NCI-H1048 (cell line): ENCODE data around the gene TMOD1.
"Not testable (repeated sequence)": the region's sequence is repeated elsewhere in the genome, so short reads cannot be mapped to it uniquely, and the experiment has no call there.

Experiments
- DNase-seq: peaks from one replicate; lab custom pipeline; 2025; lab: John Stamatoyannopoulos, UW

The TMOD1 gene

DNA sequence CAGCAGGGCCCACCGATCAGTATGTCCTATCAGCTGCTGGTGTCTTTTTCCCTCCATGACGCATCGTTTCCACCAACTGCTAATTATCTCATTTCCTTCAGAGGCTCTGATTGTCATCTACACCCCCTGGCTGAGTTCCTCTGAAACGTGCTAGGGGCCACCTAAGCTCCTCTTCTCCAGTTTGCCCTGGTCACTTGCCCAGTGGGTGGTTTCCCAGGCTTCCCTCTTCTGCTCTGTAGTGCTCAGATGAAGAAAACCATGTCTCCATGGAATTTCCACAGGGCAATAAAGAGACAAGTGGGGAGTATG lies 66.4 kb downstream of the TMOD1 start:
- no peak for DNase-seq

DNA sequence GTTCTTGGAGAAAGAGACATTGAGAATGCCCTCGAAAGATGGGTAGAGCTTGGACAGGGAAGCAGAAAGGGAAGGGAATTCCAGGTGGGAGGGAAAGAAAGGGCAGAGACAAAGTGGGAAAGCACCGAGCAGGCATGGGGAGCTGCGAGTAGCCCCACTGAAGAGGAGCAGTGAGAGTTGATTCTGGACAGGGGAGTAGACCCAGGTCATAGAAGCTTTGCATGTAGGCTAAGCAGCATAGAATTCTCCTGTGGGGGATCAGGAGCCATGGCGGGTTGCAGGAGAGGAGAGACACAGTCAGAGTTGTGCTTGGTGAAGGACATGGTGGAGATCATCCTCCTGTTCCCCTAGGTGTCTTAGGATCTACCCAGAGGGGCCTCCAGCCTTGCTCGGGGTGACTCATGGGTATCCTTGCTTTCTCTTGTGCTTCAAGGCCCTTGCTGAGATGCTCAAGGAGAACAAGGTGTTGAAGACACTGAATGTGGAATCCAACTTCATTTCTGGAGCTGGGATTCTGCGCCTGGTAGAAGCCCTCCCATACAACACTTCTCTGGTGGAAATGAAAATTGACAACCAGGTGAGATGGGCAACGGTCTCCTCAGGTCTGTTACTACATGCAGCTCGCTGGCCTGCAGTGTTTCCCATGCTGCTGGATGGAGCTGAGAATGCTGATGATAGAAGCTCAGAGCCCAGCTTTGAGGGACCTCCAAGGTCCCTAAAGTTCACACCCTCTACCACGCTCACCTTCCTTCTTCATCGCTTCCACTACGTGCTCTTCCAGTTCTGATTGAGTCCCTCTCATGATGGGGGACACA lies 67.2 kb downstream of the TMOD1 start:
- DNase-seq = no peak

DNA sequence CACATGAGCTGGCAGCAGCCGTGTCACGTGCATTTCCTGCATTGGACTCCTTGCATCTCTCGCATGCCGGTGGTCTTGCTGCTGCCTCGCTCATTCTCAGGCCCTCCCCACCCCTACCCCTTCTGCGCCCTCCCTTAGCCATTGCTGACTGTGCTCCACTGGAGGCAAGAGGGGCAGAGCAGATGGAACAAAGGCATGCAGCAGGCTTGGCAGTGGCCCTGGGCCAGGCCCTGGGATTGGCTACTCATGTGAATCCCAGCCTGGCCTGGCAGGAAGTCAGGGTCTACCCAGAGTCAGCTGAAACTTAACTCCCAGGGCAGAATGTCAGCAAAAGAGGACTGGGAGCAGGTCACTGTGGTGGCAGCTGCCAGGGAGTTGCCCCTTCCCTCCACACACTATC lies 69.4 kb downstream of the TMOD1 start:
- DNase-seq = no peak

DNA sequence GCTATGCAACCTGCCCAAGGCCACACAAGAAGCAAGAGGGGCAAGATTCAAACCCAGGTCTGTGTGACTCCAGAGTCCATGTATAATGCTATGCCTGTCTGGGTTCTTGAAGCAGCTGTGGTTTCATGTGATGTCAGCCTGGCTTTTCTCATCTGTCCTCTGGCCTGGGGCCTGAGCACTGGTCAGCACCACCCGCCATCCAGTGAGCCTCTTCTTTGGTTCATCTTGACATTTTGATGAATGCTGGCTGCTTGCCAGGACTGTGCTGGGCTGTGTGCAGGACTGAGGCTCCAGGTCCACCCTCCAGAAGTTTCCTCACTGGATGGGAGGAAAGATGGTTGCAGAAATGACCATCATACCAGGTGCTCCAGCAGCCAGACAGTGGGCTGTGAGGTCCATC lies 70.2 kb downstream of the TMOD1 start:
- DNase-seq = no peak

DNA sequence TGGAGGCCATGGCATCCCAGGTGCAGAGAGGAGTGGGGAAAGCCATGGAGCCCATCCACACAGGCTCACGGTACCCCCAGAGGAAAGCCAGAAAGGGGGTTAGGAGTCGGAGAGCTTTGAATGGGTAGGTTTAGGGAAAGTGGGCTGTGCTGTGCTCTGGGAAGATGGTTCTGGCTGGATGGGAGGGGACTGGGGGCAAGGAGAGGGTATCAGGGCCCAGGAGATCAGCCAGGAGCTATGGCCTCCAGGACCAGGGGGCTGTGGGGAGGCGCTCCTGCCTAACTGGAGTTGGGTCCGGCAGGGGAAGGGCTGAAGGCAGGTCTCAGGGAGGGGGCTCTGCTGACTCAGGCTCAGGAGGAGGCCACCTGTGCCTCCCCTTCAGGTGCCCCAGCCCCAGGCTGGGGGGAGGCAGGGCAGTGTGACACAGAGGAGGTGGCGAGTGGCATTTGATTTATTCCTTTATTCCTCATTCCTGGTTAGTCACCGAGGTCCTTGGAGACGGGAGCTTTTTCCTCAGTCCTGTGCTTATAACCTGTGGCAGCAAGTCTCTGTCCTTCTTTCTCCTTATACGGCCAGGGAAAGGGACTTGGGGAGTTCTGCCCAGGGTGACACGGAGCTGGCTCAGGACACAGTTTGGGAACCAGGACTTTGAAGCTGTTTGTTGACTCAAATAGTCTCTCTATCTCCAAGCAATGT lies 70.9 kb downstream of the TMOD1 start:
- DNase-seq = no peak

DNA sequence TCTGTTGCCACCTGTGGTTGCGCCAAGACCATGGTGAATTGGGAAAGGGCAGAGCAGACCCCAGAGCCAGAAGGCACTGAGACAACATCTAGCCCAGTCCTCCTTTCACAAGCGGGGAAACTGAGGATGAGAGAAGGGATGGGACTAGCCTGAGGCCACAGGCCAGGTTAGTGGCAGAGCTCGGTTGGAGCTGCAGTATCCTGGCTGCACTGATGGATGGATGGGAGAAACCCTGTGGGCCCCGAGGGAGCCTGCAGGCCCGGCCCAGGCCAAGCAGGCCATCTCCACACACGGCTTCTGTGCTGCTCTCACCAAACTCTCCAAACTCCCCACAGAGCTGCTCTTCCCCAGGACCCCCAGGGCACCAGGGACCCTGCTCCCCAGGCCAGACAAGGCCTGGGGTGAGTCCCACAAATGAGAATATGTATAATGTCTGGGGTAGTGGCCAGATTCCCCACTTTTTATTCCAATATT lies 71.5 kb downstream of the TMOD1 start:
- DNase-seq = no peak

DNA sequence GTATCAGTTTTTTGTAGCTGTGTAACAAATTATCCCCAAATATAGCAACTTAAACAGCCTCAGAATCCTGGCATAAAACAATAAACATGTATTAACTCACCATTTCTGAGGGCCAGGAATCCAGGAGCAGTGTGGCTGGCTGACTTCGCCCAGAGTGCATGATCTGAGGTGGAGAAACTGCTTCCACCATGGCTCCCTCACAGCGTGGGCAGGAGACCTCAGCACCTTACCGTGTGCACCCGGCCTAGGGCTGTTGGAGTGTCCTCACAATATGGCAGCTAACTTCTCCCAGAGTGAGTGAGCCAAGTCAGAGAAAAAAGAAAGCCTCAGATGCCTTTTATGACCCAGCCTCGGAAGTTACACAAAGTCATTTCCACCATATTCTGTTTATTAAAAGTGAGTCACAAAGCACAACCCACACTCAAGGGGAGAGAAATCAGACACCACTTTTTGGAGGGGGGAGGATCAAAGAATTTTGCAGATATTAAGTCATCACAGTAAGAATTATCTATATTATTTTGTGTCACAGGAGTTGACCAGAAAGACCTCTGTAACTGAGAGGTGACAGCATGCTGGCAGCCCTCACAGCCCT lies 72.1 kb downstream of the TMOD1 start:
- no peak for DNase-seq

DNA sequence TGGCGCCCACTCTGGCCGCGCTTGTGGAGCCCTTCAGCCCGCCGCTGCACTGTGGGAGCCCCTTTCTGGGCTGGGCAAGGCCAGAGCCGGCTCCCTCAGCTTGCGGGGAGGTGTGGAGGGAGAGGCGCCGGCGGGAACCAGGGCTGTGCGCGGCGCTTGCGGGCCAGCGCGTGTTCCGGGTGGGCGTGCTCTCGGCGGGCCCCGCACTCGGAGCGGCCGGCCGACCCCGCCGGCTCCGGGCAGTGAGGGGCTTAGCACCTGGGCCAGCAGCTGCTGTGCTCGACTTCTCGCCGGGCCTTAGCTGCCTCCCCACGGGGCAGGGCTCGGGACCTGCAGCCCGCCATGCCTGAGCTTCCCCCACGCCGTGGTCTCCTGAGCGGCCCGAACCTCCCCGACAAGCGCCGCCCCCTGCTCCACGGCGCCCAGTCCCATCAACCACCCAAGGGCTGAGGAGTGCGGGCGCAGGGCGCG lies 72.7 kb downstream of the TMOD1 start:
- DNase-seq = not testable (repeated sequence)

DNA sequence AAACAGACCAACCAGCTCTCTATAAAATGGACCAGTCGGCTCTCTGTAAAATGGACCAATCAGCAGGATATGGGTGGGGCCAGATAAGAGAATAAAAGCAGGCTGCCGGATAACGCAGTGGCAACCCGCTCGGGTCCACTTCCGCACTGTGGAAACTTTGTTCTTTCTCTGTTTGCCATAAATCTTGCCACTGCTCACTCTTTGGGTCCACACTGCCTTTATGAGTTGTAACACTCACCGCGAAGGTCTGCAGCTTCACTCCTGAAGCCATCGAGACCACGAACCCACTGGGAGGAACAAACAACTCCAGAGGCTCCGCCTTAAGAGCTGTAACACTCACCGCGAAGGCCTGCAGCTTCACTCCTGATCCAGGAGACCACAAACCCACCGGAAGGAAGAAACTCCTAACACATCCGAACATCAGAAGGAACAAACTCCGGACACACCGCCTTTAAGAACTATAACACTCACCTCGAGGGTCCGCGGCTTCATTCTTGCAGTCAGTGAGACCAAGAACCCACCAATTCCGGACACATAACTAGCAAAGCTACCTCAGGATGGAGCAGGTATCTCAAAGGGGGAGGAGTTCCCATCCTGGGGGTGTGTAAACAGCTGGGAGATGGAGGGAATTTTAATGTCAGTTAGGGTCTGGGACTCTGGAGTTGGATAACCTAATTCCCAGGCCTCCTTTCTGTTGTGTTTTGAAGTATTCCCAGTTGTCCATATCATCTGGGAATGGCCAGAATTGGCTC lies 73.6 kb downstream of the TMOD1 start:
- not testable (repeated sequence) for DNase-seq

DNA sequence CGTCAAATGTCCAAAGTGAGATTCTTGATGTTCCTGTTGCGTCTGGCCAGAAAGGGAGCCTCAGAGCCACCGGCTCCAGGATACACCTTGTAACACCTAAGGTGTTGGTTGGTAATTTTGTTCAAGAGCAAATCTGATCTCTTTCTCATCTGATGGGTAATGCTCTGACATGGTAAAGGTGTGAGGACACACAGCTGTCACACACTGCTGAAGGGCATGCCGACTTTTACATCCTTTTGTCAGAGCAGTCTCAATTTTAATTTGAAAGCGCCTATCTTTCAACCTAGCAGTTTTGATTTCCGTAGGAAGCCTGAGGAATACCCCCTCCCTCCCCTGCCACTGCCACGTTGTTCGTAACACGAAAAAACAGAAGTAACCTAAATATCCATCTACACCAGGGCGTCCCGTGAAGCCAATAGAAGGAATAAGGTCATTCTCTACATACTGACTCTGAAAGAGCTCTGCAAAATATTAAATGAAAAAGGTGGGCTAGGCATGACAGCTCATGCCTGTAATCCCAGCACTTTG lies 74.3 kb downstream of the TMOD1 start:
- no peak for DNase-seq

DNA sequence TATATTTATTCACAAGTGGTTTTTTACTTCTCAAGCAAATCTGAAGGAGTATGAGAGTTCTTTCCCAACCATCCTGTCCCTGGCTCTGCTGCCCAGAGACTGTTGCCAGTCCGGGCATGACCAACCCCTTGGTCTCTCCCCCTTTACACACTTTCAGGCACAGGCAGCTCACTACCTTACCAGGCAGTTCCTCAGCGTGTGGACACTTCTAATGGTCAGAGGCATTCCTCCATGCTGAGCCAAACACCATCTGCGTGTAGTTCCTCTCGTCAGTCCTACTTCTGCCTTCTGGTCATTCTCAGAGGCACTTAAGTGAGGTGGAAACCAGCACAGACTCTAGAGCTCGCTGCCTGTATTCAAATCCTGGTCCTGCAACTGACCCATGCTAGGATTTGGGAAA lies 75.6 kb downstream of the TMOD1 start:
- DNase-seq = no peak

DNA sequence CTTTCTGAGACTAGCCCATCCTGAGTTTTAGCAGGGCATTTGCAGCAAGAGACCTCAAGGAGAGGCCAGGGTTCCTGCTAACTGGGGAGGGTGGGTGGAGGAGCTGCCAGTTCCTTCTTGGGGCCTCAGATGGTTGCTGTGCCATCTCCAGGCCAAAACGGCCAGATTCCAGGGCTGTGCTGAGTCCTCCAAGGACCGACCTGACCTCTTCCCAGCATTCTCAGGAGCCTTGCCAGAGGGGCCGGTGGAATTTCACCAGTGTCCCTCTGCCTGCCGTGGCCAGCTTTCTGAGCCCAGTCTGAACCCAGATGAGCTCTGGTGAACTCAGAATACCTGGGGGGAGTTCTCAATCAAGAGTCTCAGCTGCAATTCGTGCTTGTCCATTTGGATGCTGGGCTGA lies 77.4 kb downstream of the TMOD1 start:
- no peak for DNase-seq

DNA sequence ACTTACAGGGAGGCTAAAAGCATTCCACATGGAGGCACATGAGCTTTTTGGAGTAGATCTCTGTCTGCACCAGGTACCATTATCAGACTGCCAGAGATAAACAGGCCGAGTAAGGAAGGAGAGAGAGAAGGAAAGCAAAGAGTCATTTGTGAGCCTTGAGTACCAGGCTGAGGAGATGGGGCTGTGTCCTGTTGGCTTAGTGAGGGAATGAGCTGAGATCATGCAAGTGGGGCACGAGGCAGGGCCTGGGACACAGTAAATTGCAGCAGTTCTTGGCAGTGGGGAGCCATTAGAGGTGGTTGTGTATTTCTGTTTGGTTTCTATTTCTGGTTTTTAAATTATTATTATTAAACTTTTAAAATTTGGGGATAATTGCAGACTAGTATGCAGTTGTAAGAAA lies 78.4 kb downstream of the TMOD1 start:
- DNase-seq = no peak

DNA sequence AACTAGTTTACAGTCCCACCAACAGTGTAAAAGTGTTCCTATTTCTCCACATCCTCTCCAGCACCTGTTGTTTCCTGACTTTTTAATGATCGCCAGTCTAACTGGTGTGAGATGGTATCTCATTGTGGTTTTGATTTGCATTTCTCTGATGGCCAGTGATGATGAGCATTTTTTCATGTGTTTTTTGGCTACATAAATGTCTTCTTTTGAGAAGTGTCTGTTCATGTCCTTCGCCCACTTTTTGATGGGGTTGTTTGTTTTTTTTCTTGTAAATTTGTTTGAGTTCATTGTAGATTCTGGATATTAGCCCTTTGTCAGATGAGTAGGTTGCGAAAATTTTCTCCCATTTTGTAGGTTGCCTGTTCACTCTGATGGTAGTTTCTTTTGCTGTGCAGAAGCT lies 80.1 kb downstream of the TMOD1 start:
- DNase-seq = not testable (repeated sequence)

DNA sequence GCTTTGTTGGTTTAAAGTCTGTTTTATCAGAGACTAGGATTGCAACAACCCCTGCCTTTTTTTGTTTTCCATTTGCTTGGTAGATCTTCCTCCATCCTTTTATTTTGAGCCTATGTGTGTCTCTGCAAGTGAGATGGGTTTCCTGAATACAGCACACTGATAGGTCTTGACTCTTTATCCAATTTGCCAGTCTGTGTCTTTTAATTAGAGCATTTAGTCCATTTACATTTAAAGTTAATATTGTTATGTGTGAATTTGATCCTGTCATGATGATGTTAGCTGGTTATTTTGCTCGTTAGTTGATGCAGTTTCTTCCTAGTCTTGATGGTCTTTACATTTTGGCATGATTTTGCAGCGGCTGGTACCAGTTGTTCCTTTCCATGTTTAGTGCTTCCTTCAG lies 83.3 kb downstream of the TMOD1 start:
- DNase-seq = not testable (repeated sequence)

DNA sequence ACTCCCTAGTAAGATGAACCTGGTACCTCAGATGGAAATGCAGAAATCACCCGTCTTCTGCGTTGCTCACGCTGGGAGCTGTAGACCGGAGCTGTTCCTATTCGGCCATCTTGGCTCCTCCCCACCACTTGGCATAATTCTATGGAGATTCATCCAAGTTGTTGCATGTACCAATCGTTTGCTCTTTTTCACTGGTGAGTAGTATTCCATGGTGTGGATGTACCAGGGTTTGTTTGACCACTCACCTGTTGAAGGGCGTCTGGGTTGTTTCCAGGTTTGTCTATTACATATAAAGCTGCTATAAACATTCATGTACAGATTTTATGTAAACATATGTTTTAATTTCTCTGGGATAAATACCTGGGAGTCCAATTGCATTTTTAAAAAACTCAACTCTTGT lies 85.4 kb downstream of the TMOD1 start:
- DNase-seq = not testable (repeated sequence)

DNA sequence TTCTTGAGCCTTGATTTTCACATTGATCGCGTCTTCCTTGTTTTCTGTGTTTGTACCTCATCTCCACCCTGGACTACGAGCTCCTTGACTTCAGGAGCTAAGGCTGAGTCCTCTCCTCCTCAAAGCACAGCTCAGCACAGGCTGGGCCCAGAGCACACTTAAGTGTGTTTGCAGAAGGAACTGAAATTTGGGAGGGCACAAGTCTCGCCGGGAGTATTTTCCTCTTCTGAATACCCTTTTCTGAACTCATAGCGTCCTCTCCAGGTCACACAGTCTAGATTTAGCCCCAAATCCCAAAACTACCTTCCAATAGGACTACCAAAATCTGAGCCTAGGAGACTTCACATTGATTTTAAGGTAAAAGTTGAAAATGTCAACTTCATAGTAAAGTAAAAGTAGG lies 90.1 kb downstream of the TMOD1 start:
- DNase-seq = no peak

DNA sequence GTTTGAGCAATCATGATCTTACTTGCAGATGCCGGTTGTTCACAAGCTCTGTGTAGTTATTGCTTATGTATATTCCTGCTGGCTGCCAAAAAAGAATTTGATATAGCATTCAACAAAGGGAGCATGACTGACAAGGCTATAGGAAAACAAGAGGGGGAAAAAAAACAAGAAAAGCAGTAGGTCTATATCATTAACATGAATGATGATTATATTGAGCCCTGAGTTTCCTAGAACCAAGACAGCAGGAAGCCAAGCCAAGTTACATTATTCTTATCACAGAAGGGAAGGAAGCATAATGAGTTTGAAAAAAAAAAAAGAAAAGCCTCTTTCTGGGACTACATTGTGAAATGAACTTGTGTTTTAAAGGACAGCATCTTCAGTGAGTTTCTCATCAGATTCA lies 90.7 kb downstream of the TMOD1 start:
- DNase-seq = no peak

DNA sequence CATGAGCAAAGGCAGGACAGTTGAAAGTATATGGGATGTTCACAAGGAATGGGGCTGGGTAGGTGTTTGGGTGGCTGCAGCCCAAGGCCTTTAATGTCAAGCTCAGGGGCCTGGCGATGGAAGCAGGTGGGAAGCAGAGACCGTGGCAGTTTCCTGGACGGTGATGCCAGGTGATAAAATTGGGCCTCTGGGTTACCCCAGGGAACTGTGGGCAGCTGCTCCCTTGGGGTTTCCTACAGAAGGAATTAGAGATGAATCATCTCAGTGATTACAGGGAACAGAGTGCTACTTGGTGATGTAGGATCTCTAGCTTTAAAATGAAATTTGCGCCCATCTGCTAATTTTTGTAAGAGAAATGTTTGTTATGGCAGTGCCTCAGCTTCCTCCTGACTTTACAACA lies 92.5 kb downstream of the TMOD1 start:
- no peak for DNase-seq

DNA sequence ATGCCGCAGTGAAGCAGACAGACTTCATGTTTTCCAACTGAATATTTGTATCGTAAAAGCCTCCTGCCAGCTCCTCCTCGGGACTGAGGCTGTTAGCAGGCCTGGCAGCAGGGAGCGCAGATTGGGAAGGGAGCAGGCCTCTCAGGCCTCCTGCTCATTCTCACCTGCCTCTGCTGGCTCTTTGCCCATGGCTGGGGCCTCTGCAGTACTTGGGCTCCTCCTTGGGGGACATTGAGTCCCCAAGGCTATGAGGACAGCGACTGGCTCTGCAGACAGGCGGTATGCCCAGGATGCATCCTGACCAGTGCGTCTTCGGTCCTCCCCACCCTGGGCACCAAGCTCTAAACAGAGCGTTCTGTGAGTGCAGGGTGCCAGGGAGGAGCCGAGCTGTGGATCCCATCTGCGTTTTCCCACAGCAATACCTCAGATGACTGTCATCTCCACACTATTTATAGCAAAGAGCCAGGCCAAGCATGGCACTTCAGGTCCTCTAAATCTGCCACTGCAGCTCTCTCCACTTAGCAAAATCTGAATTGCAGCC lies 93.0 kb downstream of the TMOD1 start:
- DNase-seq = no peak

DNA sequence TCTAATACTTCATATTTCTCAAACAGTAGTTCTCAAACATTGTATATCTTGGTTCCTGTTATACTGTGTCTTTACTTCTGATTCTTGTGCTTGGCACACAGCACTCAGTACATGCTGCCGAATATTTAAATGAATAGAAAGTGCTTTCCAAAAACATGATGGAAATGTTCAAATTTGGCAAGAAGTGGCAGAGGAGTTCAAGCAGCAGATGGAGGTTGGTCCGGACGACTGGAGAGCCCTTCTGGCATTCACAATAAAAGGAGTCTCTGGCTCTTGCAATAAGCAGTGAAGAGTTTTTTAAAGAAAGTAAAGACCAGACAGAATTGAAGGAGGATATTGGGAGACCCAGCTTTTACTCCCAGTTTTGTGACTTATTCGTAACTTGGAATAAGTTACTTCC lies 95.4 kb downstream of the TMOD1 start:
- DNase-seq = no peak
